Activated T-cell treated with anti-CD3 and anti-CD28 coated beads, Interleukin-2, amount 50 U/mL, for 4 hours (primary cell): ENCODE measurements around the gene ADAM15. TPM values are rescaled to one million over a fixed set of nuclear protein-coding genes. Genes with fewer than 3 reads are reported as not detected.

Experiments used
- ATAC-seq, 2 donors: fragments of 200-7000 bp; cut with Tn5 transposase; one replicate each; pipeline ENCODE4 v1.10.0; 2021
- DNase-seq: peaks from one replicate; pipeline ENCODE4 v3.0.0-alpha.2; 2020
- H3K27me3 Mint-ChIP-seq: one replicate; pipeline ENCODE4 v1.8.0; 2021; ENCODE audit warnings: low read depth, mixed read lengths
- H3K36me3 Mint-ChIP-seq: one replicate; pipeline ENCODE4 v1.8.0; 2022; ENCODE audit warnings: mixed read lengths; ENCODE audit not compliant: insufficient read depth
- H3K4me1 Mint-ChIP-seq: one replicate; pipeline ENCODE4 v1.8.0; 2021; ENCODE audit warnings: low read depth, mixed read lengths
- H3K4me3 Mint-ChIP-seq: one replicate; pipeline ENCODE4 v1.8.0; 2021; ENCODE audit warnings: mild to moderate bottlenecking, moderate library complexity, mixed read lengths
- H3K9me3 Mint-ChIP-seq: one replicate; pipeline ENCODE4 v1.8.0; 2021; ENCODE audit warnings: mixed read lengths
- total RNA-seq, 3 donors: library from RNA; stranded (reverse); gene quantifications; one replicate each; pipeline ENCODE4 v1.2.1, GENCODE V29; 2021

Gene ADAM15
- total RNA-seq, 3 donors from 2014 or later, result 46.3 to 63.4 (median 48.8) TPM

DNA sequence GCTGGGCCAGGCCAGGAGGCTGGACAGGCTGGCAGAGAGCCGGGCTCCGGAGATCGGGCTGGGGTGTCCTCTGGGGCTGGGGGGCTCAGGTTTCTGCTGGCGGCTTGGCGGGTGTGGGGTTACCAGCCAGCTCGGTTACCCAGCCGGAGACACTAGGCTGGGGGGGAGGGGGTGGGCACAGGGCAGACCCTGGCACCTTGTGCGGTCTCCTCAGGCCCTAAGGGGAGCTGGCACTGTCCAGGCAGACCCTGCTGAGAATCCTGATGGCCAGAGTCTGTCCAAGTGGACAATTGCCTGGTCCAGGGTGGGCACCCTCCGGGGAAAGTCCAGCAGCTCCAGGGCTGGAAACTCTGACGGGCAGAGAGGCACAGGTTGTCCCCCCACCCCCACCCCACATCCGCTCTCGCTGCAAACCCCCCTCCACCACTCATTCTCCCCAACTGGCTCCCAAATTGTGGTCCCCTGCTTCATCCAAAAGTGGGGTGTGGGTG is 41.9 kb upstream of the ADAM15 start:
- no peaks in the 10 kb centered on the region for H3K9me3 Mint-ChIP-seq
- DNase-seq (no peak), ATAC-seq (no peak)
- H3K4me1 Mint-ChIP-seq, result peaks cover 75% of the 10 kb centered on the region
- H3K36me3 Mint-ChIP-seq, result peaks cover 1% of the 10 kb centered on the region
- H3K27me3 Mint-ChIP-seq, result no peaks in the 10 kb centered on the region
- H3K4me3 Mint-ChIP-seq, result peak overlapping the region; percentile 86

DNA sequence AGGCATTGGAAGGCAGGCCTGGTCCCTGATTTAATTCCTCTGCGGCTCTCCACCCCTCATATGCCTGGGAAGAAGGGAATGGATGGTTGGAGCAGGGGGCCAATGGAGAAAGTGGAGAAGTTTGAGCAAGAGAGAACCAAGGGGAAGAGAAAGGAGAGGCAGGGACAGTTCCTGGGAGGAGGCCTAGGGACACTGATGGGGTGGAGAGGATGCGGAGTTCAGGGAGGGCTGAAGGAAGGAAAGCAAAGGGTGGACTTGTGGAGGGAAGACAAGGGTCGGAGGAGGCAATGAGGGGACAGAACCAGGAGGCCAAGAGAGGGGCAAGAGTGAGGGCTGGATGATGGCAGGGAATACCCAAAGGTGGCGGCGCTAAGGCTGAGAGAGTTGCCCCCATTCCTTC is 41.4 kb upstream of the ADAM15 start:
- Mint-ChIP-seq H3K9me3 (no peaks in the 10 kb centered on the region), H3K27me3 (no peaks in the 10 kb centered on the region), H3K4me3 (peak overlapping the region; percentile 86), H3K36me3 (peaks cover 1% of the 10 kb centered on the region), H3K4me1 (peaks cover 75% of the 10 kb centered on the region)
- no peak for ATAC-seq
- no peak for DNase-seq

- Mint-ChIP-seq H3K4me1 (peaks cover 75% of the 10 kb centered on the region), H3K9me3 (no peaks in the 10 kb centered on the region), H3K36me3 (peaks cover 1% of the 10 kb centered on the region), H3K4me3 (peak overlapping the region; percentile 86), H3K27me3 (no peaks in the 10 kb centered on the region)
- DNase-seq (no peak), ATAC-seq (no peak)
Observed at GRCh38 chr1:155010211-155010918, 40.8 kb upstream of the ADAM15 start.

DNA sequence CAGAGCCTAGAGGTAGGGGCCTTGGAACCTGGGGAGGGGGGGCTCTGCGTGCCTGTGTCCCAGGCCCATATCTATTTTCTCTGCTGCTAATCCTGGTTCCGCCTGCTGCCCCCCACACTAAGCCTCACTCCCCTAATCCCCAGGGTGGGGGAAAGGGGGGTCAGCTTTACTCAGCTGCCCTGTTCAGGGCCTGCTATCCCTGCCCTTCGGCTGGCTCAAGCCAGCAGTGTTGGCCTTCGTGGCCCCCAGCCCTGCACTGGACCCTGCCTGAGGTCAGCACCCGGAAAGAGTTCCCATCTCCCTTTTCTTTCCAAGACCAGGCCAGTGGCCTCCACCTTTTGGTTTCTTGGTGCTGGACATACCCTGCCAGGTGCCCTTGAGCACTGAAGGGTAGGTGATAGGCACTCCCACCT is 40.1 kb upstream of the ADAM15 start:
- H3K36me3 Mint-ChIP-seq, result peaks cover 1% of the 10 kb centered on the region
- H3K4me3 Mint-ChIP-seq, result peak overlapping the region; percentile 86
- no peaks in the 10 kb centered on the region for H3K27me3 Mint-ChIP-seq
- peaks cover 75% of the 10 kb centered on the region for H3K4me1 Mint-ChIP-seq
- H3K9me3 Mint-ChIP-seq, result no peaks in the 10 kb centered on the region
- ATAC-seq (no peak), DNase-seq (no peak)

GRCh38 chr1:155011437-155012025 is 39.6 kb upstream of the ADAM15 start:
- Mint-ChIP-seq H3K9me3 (no peaks in the 10 kb centered on the region), H3K4me1 (peaks cover 75% of the 10 kb centered on the region), H3K4me3 (peak overlapping the region; percentile 86), H3K36me3 (peaks cover 1% of the 10 kb centered on the region), H3K27me3 (no peaks in the 10 kb centered on the region)
- ATAC-seq (no peak), DNase-seq (no peak)

DNA sequence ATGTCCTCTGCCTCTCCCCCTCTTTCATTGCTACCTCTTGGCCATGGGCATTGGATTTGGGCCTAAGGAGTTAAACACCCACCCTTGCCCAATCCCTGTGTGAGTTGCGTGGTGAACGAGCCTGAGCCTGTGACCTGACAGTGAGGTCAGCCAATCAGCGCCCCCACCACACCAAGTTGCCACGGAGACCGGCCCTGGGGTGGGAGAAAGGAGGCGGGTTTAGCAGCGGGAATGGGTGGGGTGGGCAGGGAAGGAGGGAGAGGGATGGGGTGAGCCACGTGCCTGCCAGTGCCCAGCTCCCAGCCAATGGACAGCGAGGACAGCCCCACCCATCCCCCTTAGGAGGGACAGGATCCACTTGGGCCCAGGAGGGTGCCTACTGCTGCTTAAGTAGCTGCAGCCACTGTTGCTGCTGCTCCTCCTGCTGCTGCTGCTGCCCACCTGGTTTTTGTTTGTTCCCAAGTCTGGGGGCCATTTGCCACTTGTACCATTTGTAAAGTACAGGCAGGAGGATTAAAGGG is 39.0 kb upstream of the ADAM15 start:
- Mint-ChIP-seq H3K36me3 (no peaks in the 10 kb centered on the region), H3K9me3 (no peaks in the 10 kb centered on the region), H3K4me1 (peaks cover 75% of the 10 kb centered on the region), H3K27me3 (no peaks in the 10 kb centered on the region), H3K4me3 (peak overlapping the region; percentile 51)
- ATAC-seq (no peak), DNase-seq (no peak)

- no peaks in the 10 kb centered on the region for H3K27me3 Mint-ChIP-seq
- H3K9me3 Mint-ChIP-seq, result no peaks in the 10 kb centered on the region
- peaks cover 79% of the 10 kb centered on the region for H3K4me1 Mint-ChIP-seq
- no peaks in the 10 kb centered on the region for H3K36me3 Mint-ChIP-seq
- DNase-seq (no peak), ATAC-seq (no peak)
- H3K4me3 Mint-ChIP-seq, result peak overlapping the region; percentile 51
Observed at GRCh38 chr1:155012776-155013602, 38.1 kb upstream of the ADAM15 start.

GRCh38 chr1:155013632-155014031 is 37.5 kb upstream of the ADAM15 start:
- DNase-seq (no peak), ATAC-seq (no peak)
- peak overlapping the region; percentile 51 for H3K4me3 Mint-ChIP-seq
- no peaks in the 10 kb centered on the region for H3K36me3 Mint-ChIP-seq
- no peaks in the 10 kb centered on the region for H3K27me3 Mint-ChIP-seq
- H3K9me3 Mint-ChIP-seq, result no peaks in the 10 kb centered on the region
- peaks cover 75% of the 10 kb centered on the region for H3K4me1 Mint-ChIP-seq

DNA sequence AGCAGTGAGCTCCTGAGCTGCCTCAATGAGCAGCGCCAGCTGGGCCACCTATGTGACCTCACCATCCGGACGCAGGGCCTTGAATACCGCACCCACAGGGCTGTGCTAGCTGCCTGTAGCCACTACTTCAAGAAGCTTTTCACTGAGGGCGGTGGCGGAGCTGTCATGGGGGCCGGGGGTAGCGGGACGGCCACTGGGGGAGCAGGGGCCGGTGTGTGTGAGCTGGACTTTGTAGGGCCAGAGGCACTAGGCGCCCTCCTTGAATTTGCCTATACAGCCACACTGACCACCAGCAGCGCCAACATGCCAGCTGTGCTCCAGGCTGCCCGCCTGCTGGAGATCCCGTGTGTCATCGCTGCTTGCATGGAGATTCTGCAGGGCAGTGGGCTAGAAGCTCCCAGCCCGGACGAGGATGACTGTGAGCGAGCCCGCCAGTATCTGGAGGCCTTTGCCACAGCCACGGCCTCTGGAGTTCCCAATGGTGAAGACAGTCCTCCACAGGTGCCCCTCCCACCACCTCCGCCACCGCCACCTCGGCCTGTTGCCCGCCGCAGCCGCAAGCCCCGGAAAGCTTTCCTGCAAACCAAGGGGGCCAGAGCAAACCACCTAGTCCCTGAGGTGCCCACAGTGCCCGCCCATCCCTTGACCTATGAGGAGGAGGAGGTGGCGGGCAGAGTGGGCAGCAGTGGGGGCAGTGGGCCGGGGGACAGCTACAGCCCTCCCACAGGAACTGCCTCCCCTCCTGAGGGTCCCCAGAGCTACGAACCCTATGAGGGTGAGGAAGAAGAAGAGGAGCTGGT is 36.2 kb upstream of the ADAM15 start:
- Mint-ChIP-seq H3K36me3 (no peaks in the 10 kb centered on the region), H3K27me3 (no peaks in the 10 kb centered on the region), H3K9me3 (no peaks in the 10 kb centered on the region), H3K4me1 (peaks cover 81% of the 10 kb centered on the region), H3K4me3 (no peak overlapping the region)
- no peak for DNase-seq
- ATAC-seq, result no peak

DNA sequence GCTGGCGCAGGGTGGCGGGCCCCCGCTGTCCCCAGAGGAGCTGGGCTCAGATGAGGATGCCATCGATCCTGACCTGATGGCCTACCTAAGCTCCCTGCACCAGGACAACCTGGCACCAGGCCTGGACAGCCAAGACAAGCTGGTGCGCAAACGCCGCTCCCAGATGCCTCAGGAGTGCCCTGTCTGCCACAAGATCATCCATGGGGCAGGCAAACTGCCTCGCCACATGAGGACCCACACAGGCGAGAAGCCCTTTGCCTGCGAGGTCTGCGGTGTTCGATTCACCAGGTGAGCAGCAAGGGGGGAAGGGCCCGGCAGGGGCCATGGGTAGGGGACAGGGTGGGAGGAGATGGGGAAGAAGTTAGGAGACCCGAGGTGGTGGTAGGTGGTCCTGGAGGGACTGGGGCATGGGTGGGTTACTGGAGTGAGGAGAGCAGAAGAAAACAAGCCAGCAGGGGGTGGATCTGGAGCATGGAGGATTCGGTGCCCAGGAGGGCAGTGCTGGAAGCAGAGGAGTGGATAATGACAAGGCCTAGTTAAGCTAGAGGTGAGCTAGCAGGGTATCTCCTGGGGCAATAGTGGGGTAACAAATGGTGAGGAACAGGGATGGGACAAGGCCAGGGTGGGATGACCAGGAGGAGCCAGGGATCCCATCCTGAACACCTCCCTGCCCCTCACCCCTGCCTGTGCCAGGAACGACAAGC is 35.4 kb upstream of the ADAM15 start:
- Mint-ChIP-seq H3K36me3 (no peaks in the 10 kb centered on the region), H3K4me3 (peak overlapping the region; percentile 4), H3K4me1 (peaks cover 77% of the 10 kb centered on the region), H3K27me3 (no peaks in the 10 kb centered on the region), H3K9me3 (no peaks in the 10 kb centered on the region)
- DNase-seq (no peak), ATAC-seq (no peak)

DNA sequence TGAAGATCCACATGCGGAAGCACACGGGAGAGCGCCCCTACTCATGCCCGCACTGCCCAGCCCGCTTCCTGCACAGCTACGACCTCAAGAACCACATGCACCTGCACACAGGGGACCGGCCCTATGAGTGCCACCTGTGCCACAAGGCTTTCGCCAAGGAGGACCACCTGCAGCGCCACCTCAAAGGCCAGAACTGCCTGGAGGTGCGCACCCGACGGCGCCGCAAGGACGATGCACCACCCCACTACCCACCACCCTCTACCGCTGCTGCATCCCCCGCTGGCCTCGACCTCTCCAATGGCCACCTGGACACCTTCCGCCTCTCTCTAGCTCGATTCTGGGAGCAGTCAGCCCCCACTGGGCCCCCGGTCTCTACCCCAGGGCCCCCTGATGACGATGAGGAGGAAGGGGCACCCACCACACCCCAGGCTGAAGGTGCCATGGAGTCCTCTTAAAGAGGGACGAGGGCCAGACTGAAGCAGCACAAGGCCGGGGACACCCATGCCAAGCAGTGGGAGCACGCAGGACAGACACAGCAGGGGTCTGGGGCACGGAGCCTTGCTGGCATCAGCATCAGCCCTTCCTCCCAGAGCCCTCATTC is 34.8 kb upstream of the ADAM15 start:
- DNase-seq (no peak), ATAC-seq (no peak)
- Mint-ChIP-seq H3K4me3 (peak overlapping the region; percentile 4), H3K4me1 (peaks cover 71% of the 10 kb centered on the region), H3K36me3 (no peaks in the 10 kb centered on the region), H3K9me3 (no peaks in the 10 kb centered on the region), H3K27me3 (no peaks in the 10 kb centered on the region)

DNA sequence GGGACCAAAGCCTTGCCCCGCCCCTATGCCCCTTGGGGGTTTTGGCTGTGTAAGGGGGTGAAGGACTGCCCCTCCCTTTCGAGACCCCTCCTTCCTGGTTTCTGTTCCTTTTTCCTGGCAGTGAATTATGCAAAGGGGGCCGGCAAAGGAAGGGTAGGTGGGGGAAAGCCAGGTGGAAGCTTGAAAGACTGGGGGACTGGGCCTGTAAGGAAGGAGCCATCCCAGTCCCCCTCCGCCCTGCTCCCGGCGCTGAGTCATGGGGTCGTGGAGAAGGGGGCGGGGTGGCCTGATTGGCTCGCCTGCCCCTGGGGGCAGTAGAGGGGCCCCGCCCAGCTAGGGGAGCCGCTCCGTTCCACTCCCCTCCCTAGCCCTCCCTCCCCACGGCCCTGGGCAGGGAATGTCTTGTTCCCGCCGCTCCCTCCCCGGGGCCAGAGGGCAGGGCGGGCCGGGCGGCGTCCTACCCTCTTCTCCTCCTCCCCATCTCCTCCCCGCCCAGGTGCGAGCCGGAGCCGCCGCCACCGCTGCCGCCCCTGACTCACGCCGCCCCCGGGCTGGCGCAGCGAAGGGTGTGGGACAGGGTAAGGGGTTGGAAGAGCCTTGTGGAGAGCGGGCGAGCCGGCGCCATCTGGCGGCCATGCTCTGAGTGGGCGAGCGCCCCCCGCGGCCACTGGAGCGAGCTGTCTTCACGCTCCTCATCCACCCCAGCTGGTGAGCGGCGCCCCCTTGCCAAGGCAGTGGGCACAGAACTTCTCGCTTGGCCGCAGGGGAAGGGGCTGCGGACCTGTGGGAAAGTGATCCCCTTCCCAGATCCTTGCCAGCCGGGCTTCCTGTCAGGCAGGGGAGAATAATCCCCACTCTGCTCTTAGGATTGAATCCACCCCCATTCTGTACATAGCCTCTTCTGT is 33.8 kb upstream of the ADAM15 start:
- DNase-seq, result peak; percentile 92
- Mint-ChIP-seq H3K27me3 (no peaks in the 10 kb centered on the region), H3K9me3 (no peaks in the 10 kb centered on the region), H3K4me3 (peak overlapping the region; percentile 53), H3K4me1 (peaks cover 65% of the 10 kb centered on the region), H3K36me3 (no peaks in the 10 kb centered on the region)
- peak; percentile 94 for ATAC-seq
